A673 (cell line): ENCODE results near the gene ZNF516.

Experiments used
- CTCF ChIP-seq: fragments of 300-800, 200-600 bp; sonication (generic); conservative IDR thresholded peaks from 2 replicates; pipeline ENCODE4 v1.5.1; 2017; ENCODE audit warnings: low read depth, mild to moderate bottlenecking, antibody characterized with exemption, low read length, moderate library complexity, mixed read lengths
- EZH2 ChIP-seq: fragments of 200-600 bp; sonication (generic); IDR thresholded peaks from 2 replicates; pipeline ENCODE4 v1.6.1; 2017; ENCODE audit warnings: borderline replicate concordance, low read depth, mild to moderate bottlenecking, mixed read lengths, antibody characterized with exemption, low read length; ENCODE audit not compliant: poor library complexity, severe bottlenecking

- no peak for TF ChIP-seq CTCF
- TF ChIP-seq EZH2, result no peak
These were observed 175.7 kb downstream of the ZNF516 start for GRCh38 chr18:76319366-76319765.
